Measurements from ENCODE around the gene WRAP73.

DNA sequence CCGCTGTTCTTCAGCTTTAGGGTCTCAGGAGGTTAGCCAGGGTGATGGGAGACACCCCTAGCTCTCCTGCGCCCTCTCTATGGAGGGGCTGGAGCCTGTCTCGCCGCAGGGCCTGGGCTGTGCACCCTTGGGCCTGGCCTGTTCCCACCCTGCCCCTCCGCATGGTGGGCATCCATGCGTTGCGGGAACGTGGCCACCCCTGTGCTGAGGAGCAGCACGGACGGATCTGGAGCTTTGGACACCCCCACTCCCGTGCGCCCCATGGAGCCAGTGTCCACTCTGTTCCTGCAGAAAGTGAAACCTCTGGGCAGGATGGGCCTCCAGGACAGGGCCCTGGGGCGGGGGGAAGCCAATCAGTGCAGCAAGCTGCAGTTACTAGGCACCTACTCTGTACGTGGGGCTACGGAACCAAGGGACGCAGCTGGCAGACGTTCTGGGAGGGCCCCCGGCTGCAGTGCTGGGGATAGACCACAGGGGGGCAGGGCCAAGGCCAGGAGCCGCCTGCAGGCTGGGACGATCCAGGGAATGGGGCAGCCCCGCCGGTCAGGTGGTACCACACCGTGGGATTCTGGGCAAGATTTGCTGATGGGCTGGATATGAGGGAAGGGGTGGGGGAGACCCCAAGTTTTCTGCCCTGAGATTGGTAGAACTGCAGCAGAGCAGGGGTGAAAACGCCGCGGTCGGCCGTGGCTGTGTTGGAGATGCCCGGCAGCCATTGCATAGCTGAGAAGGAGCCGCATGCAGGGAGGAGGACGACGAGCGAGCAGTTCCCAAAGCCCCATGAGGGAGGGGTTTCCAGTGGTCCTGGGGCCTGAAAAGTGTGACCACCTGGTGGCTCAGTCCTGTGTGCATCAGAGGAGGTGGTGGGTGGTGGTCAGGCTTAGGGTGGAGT lies 45.7 kb upstream of the WRAP73 start:
- no peak for TF ChIP-seq POLR2A (IDR thresholded peaks at IDR 0.05)
- TF ChIP-seq, protein P1, sequence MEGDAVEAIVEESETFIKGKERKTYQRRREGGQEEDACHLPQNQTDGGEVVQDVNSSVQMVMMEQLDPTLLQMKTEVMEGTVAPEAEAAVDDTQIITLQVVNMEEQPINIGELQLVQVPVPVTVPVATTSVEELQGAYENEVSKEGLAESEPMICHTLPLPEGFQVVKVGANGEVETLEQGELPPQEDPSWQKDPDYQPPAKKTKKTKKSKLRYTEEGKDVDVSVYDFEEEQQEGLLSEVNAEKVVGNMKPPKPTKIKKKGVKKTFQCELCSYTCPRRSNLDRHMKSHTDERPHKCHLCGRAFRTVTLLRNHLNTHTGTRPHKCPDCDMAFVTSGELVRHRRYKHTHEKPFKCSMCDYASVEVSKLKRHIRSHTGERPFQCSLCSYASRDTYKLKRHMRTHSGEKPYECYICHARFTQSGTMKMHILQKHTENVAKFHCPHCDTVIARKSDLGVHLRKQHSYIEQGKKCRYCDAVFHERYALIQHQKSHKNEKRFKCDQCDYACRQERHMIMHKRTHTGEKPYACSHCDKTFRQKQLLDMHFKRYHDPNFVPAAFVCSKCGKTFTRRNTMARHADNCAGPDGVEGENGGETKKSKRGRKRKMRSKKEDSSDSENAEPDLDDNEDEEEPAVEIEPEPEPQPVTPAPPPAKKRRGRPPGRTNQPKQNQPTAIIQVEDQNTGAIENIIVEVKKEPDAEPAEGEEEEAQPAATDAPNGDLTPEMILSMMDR (IDR thresholded peaks at IDR 0.05) = peak in 3 of 4 experiments; percentile 40 to 75 (median 65)
- no peak for TF ChIP-seq EP300 (IDR thresholded peaks at IDR 0.05)
- TF ChIP-seq POLR2AphosphoS5 (IDR thresholded peaks at IDR 0.05) = no peak
